ENCODE data around the gene FBXL2.

The FBXL2 gene, protein sequence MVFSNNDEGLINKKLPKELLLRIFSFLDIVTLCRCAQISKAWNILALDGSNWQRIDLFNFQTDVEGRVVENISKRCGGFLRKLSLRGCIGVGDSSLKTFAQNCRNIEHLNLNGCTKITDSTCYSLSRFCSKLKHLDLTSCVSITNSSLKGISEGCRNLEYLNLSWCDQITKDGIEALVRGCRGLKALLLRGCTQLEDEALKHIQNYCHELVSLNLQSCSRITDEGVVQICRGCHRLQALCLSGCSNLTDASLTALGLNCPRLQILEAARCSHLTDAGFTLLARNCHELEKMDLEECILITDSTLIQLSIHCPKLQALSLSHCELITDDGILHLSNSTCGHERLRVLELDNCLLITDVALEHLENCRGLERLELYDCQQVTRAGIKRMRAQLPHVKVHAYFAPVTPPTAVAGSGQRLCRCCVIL

DNA sequence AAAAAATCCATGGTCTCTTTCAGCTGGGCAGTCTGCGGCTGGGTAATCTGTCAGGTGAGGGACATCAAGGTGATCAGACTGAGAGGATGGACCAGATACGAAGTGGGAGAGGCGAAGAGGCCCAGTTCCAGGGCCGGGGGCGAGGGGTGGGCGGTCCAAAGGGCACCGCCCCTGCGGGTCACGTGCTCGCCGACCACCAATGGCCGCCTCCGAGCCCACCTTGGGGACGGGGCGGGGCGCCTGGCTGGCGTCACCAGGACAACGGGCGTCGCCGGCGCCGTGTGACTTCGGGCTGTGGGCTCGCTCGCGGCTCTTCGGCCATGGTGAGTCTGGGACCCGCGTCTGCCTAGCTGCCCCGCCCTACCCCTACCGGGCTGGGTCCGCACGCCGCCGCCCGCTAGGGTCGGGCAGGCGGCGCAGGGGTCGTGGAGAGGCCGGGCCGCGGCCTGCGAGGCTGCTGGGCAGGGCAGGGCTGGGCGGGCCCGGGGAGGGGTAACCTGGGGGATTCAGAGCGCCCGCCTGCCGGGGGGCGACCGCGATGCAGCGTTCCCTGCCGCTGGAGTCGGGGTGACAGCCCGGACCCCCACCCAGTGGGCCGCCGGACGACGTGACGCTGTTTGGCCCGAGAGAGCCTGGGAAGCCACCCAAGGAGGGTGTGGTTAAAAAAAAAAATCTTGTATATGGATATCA lies at the start of gene FBXL2:
TSS of gene FBXL2 (plus strand) at position 250 of the 690 bp plus-strand sequence. CDS start at position 321, 71 bp downstream.
- in situ Hi-C loops (cut with HindIII; ENCODE audit: low sequenced_read_pairs) = no loop called here

DNA sequence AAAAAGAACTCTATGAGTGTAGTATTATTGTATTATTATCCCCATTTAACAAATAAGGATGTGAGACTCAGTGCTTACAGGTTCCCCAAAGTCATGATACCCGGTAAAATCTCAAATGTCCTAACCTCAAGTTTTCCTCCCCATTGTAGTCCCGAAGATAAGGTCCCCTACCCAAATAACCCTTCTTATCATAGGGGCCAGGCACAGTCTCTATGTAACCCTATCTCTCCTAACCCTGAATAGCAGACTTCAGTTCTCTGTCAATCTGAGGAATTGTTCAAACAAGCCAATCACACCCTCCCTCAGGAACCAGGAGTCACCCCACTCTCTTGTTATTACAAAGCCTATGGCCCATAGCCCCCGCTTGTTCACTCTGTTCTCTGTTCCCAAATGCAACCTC lies 48.2 kb upstream of the FBXL2 start:
- in situ Hi-C loops (cut with HindIII; ENCODE audit: low sequenced_read_pairs) = no loop called here

DNA sequence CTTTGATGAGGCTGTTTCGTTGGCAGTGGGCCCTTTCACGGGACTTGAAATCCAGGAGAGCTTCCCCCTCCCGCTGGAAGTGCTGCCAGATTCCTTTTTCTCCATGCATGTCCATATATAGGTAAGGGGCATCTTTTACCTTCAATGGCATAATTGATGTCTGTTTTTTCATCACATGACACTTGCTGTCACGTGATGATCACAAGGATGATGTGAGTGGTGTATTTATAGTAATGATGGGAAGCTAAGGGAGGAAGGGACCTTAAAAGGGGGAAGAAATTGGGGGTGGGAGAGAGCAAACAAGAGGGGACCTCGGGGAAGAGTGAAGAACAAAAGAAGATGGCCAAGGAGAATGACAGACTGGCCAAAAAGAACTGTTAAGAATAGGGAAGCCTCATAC lies 47.3 kb upstream of the FBXL2 start:
- in situ Hi-C loops (cut with HindIII; ENCODE audit: low sequenced_read_pairs) = no loop called here

DNA sequence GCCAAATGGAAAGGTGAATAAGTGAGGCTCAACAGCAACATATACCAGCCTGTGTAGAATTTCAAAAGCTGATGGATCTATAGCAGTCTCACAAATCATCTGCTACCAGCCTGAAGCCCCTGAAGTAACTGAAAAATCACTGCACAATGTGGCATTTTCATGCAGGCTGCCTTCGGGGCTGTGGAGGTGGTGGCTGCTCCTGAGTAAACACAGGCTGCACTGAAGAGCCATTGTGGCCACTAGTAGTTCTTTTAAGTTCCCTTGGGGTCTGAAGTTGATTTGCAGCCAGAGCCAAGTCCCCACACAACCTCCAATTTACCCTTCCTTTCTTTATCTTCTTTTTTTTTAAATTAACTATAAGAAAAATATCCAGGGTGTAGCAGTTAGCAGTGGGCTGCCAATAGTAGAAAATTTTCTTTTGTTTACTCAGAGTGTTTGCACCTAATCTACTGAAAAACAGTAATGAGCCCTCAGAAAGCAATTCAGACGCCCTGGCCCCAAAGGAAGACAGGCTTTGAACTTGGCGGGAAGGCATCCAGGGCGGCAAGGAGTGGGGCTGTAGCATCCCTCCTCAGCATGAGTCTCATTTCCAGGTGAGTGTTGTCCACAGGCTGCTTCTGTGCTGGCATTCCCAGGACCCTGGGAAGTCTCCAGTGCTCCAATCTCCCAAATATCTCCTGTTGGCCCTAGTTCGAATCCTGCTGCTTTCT lies 45.3 kb upstream of the FBXL2 start:
- in situ Hi-C loops (cut with HindIII; ENCODE audit: low sequenced_read_pairs) = no loop called here

DNA sequence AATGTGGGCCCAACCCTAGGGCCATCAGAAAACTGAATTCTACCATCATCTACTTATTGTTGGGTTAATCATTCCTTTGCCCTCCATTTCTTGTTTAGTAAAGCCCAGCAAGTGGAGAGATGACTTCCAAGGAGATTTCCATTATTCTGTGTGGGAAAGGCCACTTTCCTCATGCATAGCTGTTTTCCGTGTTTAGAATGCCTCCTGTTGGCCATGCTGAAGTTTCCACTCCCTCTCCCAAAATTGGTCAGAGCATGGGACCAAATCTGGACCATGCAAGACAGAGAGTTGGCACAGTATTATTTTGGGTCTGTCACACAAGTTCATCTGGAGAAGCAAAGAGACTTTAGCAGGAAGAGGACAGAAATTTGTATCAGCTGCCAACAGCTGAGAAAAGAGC lies 43.4 kb upstream of the FBXL2 start:
- in situ Hi-C loops (cut with HindIII; ENCODE audit: low sequenced_read_pairs) = no loop called here

DNA sequence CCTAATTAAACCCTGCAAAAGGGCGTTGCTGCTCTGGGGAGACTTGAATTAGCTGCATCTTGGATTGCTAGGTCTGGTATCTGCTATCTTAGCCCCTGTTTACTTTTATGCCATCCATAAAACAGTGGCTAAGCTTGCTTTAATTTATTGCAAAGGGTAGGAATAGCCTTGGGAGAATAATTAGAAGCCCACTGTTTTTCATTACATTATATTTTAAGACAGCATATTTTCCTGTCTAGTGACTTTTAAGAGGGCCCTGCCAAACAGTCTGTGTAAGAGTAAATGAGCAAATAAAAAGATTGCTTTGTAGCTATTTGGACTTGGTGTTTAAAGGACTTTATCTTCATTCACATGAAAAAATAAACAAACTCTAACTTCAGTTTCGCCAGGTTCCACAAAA lies 41.2 kb upstream of the FBXL2 start:
- in situ Hi-C loops (cut with HindIII; ENCODE audit: low sequenced_read_pairs) = no loop called here

DNA sequence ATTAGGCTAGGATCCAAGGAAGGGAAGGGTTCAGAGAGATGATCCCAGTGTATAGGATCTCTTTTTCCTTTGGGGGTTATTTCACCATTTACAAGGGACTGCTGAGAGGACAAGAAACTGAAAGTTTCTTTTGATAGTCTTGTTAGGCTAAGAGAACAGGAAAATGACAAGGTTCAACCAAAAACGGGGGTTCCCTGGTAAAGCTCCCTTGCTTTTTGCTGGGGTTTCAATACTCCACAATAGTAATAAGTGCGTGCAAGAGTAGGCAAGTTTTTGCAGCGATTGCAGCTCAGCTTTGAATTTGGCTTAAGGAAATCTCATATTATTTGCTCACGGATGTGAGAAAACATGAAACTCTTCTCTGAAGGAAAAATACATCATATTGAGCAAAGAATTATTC lies 39.8 kb upstream of the FBXL2 start:
- in situ Hi-C loops (cut with HindIII; ENCODE audit: low sequenced_read_pairs) = no loop called here

DNA sequence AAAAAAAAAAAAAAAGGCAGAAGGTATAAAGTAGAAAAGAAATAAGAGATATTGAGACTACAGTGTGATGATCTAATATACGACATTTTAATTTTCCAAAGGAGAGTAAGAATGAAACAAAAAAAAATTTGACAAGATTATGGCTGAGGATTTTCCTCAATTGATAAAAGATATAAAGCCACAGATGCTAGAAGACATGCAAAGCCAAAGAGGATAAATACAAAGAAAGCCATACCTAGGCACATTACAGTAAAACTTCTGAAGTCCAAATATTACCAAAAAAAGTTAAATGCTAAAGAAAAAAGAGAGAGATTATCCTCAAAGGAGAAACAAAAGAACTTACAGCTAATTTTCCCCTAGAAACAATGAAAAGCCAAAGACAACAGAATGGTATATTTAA lies 38.3 kb upstream of the FBXL2 start:
- in situ Hi-C loops (cut with HindIII; ENCODE audit: low sequenced_read_pairs) = no loop called here

DNA sequence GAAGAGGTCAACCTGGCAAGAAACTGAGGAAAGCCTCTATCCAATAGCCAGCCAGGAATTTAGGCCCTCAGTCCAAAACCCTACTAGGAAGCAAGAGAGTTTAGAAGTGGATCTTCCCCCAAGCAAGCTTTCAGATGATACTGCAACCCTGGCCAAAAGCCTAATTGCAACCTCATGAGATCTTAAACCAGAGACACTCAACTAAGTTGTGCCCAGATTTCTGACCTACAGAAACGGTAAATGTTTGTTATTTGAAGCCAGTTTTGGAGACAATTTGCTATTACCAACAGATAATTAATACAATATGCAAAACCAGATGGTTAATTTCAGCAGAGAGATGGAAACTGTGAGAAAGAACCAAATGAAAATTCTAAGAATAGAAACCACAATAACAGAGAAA lies 37.0 kb upstream of the FBXL2 start:
- in situ Hi-C loops (cut with HindIII; ENCODE audit: low sequenced_read_pairs) = no loop called here

DNA sequence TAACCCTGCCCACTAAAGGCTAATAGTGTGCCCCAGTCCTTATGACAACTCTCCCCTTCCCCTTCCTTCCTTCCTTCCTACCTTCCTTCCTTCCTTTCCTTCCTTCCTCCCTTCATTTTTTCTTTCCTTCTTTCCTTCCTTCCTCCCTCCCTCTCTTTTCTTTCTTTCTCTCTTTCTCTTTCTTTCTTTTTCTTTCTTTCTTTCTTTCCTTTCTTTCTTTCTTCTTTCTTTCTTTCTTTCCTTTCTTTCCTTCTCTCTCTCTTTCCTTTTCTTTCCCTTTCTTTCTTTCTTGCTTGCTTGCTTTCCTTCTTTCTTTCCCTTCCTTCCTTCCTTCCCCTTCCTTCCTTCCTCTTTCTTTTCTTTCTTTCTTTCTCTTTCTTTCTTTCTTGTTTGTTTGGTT lies 30.5 kb upstream of the FBXL2 start:
- in situ Hi-C loops (cut with HindIII; ENCODE audit: low sequenced_read_pairs) = no loop called here

DNA sequence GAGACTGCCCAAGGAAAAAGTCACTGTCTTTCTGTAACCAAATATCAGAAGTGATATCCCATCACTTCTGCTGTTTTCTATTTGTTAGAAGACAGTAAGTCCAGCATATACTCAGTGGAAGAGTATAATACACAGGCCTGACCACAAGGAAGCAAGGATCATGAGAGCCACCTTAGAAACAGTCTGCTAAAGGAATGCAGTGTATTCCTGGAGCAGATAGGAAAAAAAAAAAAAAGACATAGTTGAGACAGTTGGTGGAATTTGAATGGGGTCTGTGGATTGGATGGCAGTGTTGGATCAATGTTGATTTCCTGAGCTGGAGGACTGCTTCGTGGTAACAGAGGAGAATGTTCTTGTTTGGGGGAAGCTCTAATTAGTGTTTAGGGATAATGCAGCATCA lies 26.5 kb upstream of the FBXL2 start:
- in situ Hi-C loops (cut with HindIII; ENCODE audit: low sequenced_read_pairs) = no loop called here

DNA sequence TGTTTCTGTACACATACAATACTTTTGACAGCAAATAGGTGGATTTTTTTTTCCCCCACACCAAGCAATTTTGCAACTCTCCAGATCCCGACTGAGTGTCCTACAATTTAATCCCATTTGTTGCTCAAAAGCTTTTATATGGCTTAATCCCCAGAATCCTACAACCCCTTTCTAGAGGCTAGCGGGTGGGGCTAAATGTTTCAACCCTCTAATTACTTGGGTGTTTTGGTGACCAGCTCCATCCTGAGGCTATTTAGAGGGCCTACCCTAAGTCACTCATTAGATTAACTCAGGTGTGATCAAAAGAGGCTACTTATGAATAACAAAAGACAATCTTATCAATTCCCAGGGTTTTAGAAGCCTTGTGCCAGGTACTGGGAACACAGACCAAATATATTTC lies 21.0 kb upstream of the FBXL2 start:
- in situ Hi-C loops (cut with HindIII; ENCODE audit: low sequenced_read_pairs) = no loop called here

DNA sequence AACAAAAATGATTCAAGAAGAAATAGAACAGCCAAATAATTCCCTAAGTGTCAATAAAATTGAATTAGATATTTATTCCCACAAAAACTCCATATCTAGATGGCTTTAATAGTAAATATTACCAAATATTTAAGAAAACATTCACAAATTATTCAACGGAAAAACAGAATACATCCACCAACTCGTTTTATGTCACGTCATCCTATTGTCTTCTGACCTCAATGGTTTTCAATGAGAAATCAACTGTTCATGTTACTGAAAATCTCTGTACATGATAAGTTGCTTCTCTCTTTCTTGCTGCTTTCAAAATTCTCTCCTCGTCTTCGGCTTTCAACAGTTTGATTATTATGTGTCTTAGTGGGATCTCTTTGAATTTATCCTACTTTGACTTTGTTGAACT lies 17.1 kb upstream of the FBXL2 start:
- in situ Hi-C loops (cut with HindIII; ENCODE audit: low sequenced_read_pairs) = no loop called here

DNA sequence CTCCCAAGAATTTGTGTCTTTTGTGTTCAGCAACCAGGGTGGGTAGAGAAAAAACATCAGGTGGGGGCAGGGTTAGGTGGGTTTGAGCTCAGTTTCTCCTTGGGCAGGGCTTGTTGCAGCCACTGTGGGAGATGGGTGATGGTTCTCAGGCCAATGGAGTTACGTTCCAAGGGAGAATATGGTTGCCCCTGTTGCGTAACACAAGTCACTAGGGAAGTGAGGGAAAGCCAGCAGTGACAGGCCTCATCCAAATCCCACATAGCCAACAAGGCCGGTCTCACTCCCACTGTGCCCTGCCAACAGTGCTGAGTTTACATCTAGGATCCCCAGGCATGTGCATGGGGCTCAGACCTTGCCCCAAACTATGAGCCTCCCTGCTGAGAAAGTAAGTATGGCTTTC lies 7.9 kb upstream of the FBXL2 start:
- in situ Hi-C loops (cut with HindIII; ENCODE audit: low sequenced_read_pairs) = no loop called here

DNA sequence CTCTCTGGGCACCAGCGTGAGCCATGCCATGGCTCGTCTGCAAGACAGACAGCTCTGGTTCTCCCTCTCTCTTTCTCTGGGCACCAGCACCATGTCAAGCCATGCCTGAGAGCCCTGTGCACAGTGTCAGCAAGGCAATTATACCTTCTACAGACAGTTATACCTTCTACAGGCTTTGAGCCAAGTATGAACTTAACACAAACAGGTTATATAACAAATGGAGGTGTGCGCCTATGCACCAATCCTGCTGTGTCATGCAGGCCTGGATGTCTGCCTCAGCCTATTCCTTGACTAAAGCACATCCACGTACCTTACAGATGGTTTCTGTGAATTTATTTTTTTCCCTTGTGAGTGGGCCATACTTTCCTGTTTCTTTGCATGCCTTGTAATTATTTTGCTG lies 5.9 kb upstream of the FBXL2 start:
- in situ Hi-C loops (cut with HindIII; ENCODE audit: low sequenced_read_pairs) = no loop called here

DNA sequence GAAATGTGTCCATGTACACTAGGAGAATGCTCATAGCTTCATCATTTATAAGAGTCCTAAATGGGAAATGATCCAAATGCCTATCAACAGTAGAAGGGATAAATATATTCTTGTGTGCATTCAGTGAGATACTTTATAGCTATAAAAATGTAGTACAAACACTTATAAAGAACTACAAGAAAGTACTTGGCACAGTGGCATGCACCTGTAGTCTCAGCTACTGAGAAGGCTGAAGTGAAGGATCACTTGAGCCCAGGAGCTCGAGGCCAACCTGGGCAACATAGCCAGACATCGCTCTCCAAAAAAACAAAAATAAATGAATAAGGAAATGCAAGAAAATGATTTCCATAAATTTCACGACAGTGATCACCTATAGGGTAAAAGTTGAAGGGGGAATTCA lies 3.6 kb upstream of the FBXL2 start:
- in situ Hi-C loops (cut with HindIII; ENCODE audit: low sequenced_read_pairs) = no loop called here

DNA sequence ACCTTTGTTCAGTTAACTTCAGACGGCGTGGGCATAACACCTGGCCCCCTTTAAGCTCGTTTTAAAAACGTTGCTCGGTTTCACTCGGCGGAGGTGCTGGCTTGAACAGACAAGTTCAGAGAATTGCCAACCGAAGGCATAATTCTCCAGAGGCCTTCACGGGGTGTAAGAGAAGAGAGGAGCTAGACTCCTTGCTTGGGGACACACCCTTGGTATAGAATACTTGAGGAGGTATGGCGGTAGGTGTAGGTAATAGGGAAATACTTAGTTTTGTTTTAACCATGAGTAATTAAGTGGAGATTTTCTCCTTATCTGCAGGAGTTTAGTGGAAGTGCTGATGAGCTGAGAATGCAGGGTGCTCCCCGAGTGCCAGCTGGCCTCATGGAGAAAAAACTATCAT lies 921 bp downstream of the FBXL2 start:
- in situ Hi-C loops (cut with HindIII; ENCODE audit: low sequenced_read_pairs) = no loop called here

DNA sequence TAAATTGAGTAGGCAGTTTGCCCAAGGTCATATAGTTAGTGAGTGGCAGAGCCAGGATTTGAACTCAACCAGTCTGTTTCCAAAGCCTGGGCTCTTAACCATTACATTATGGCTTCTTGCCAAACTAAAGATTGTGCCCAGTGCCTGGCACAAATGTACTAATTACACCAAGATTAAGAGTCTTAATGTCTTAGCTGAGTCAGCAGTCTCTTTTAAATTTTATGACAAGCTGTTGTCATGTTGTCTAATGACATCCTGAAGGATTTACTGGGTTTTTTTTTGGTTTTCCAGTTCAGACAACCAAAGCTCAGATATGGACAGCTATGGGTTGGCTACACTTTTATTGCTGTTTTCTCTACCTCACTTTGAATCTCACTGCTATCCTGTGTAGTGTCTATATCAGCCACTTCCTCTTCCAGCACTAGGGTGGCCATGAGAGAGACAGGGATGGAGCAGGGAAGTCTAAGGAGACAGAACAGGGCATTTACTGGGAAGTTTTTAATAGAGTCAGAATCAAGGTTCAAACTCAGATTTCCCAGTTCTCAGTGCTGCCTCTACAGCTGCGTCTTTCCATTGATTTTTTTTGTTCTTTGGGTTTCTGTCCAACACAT lies 10.5 kb downstream of the FBXL2 start:
- in situ Hi-C loops (cut with HindIII; ENCODE audit: low sequenced_read_pairs) = no loop called here

DNA sequence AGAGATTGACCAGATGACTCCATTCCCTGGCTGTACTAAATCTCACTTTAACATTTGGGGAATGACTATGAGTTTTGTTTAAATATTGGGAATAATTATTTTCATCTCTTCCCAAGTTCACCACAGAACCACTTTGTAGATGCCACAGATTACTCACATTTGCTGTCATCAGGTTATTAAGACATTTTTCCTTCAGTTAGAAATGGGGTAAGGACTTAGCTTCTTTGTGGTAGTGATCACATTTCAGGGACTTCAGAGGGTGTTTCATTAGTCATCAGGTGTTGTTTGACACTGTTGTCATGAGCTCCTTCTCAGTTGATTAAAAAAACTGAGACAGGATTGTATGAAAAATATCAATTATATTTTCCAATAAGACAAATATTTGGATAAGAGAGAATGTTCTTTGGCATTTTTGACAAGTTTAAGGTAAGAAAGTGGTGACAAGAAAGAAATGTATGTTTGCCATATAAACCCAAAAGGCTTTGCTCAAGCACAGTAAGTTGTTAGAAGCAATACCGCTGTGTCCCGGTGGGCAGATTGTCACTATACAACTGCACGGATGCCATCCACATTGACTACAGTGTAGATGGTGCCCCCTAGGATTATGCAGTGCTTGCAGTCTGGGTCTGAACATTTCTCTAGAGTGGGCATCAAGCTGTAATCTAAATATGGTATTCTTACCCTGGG lies 22.3 kb downstream of the FBXL2 start:
- in situ Hi-C loops (cut with HindIII; ENCODE audit: low sequenced_read_pairs) = no loop called here

DNA sequence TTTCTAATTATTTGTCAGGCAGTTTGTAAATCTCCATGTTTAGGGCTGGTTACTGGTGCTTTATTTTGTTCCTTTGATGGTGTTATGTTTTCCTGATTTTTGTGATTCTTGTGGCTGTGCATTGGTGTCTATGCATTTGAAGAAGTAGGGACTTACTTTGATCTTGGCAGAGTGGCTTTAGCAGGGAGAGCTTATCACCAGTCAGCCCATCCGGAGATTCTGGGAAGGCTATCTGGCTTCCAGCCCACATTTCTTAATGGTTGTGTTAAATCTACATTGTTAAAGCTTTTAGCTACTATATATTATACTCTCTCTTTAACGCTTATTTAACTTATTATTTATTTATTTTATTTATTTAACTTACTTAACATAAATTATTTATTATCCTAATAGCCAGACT lies 35.1 kb downstream of the FBXL2 start:
- in situ Hi-C loops (cut with HindIII; ENCODE audit: low sequenced_read_pairs) = loop anchor here (5.0 kb wide), 1 partner anchor 45 kb away; no protein-coding TSS in a partner anchor

DNA sequence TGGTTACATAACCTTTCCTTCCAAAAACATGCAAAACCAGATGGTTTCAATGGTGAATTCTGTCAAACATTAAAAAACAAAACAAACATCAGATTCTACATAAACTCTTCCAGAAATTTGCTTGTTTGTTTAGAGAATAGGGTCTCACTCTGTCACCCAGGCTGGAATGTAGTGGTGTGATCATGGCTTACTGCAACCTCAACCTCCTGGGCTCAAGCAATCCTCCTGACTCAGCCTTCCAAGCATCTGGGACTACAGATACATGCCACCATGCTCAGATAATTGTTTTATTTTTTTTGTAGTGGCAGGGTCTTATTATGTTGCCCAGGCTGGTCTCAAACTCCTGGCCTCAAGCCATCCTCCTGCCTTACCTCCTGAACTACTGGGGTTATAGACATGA lies 36.1 kb downstream of the FBXL2 start:
- in situ Hi-C loops (cut with HindIII; ENCODE audit: low sequenced_read_pairs) = loop anchor here (5.0 kb wide), 1 partner anchor 44 kb away; no protein-coding TSS in a partner anchor
